Astrocyte of the cerebellum (primary cell): ENCODE results near the gene TNS3.

Experiments used
- DNase-seq: peaks from one replicate; pipeline ENCODE4 v3.0.0-alpha.2; 2011; ENCODE audit warnings: low read depth
- H3K4me3 ChIP-seq: 2 replicates; pipeline ENCODE4 v1.5.1; 2011; ENCODE audit warnings: mild to moderate bottlenecking, low read depth, low read length, moderate library complexity
- in situ Hi-C: cut with HindIII; loops from 2 replicates; pipeline ENCODE4 v1.10.0; 2017; ENCODE audit warnings: low sequenced_read_pairs
- TF ChIP-seq, protein P1 (sequence below): IDR thresholded peaks from 2 replicates; pipeline ENCODE4 v1.5.1; 2012; ENCODE audit warnings: low read length, low read depth, moderate library complexity, mild to moderate bottlenecking; ENCODE audit errors: missing control alignments

Gene TNS3

DNA sequence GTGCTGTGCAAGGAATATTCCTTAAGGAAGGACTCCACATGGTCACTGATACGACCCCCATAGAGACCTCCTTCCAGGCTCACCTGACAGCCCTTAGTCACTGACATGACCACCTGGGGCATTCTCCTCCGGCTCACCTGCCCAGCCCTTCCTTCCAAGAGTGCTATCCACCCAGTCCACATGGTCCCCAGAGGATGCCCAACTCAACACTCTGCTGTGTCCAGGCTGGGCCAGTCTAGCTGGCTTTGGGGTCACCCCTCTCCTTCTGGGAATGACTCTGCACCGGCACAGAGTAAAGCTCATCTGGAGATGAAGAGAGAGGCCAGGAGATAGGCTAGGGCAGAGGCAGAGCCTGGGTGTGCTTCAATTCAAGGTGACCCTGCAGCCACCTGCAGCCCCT is 300.8 kb downstream of the TNS3 start:
- in situ Hi-C loops = no loop called here
- DNase-seq = no peak
- no peak overlapping the region for H3K4me3 ChIP-seq
- TF ChIP-seq, protein P1, sequence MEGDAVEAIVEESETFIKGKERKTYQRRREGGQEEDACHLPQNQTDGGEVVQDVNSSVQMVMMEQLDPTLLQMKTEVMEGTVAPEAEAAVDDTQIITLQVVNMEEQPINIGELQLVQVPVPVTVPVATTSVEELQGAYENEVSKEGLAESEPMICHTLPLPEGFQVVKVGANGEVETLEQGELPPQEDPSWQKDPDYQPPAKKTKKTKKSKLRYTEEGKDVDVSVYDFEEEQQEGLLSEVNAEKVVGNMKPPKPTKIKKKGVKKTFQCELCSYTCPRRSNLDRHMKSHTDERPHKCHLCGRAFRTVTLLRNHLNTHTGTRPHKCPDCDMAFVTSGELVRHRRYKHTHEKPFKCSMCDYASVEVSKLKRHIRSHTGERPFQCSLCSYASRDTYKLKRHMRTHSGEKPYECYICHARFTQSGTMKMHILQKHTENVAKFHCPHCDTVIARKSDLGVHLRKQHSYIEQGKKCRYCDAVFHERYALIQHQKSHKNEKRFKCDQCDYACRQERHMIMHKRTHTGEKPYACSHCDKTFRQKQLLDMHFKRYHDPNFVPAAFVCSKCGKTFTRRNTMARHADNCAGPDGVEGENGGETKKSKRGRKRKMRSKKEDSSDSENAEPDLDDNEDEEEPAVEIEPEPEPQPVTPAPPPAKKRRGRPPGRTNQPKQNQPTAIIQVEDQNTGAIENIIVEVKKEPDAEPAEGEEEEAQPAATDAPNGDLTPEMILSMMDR = no peak

DNA sequence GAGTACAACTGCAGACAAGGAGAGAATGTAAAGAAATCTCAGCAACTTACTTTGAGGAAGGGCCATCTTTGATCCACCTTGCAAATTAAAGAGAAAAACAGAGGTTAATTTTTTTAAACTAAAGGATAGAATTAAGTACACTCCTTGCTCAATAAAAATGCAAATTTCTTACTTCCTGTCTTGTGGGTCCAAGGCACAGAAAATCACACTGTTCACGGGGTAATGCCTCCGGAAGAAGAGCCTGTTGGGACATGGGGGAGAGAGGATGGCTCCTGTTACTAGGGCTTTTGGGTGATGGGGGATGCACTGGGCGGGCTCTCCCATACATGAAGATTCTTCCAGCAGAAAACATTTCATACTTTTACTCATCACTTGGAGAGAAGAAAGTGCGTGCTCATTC is 301.8 kb downstream of the TNS3 start:
- DNase-seq = no peak
- TF ChIP-seq, protein P1 = no peak
- in situ Hi-C loops = no loop called here
- H3K4me3 ChIP-seq = no peak overlapping the region

DNA sequence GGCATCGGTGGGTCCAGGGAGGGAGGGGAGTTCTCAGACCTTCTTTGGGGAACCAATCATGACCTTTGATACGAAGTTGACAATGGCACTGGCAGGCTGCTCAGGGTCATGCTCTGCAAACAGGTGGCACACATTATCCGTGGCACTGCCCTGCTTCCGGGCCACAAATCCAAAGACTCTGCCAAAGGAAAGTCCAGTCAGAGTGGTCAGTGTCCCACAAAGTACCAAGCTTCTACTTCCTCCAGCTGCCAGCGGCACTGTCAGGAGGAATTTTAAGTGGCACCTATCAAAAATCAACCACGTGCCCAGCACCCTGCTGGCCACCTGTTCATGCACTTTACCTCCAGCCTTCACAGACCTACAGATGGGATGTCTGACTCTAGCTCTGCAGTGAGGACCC is 303.9 kb downstream of the TNS3 start:
- no peak overlapping the region for H3K4me3 ChIP-seq
- no peak for DNase-seq
- TF ChIP-seq, protein P1 = no peak
- in situ Hi-C loops = no loop called here

DNA sequence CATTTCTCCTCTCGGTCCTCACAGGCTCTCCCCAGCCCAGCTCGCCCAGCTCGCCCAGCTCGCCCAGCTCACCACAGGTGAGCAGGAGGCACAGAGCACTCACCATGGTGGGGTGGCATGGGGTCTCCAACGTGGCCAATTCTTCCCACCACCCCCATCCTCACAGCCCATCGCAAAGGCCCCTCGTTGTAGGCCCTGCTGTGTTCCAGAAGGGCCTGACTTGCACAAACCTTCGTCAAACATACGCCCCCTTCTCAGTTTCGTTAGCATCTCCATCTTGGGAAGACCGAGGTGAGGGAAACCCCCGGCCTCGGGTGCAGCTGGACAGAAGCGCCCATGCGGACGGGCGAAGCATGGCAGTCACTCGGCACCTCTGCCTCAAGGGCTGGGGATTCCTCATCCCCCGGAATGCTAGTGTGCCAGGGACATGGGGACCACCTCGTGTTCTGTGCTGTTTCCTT is 304.6 kb downstream of the TNS3 start:
- TF ChIP-seq, protein P1 = no peak
- H3K4me3 ChIP-seq = no peak overlapping the region
- in situ Hi-C loops = no loop called here
- no peak for DNase-seq

DNA sequence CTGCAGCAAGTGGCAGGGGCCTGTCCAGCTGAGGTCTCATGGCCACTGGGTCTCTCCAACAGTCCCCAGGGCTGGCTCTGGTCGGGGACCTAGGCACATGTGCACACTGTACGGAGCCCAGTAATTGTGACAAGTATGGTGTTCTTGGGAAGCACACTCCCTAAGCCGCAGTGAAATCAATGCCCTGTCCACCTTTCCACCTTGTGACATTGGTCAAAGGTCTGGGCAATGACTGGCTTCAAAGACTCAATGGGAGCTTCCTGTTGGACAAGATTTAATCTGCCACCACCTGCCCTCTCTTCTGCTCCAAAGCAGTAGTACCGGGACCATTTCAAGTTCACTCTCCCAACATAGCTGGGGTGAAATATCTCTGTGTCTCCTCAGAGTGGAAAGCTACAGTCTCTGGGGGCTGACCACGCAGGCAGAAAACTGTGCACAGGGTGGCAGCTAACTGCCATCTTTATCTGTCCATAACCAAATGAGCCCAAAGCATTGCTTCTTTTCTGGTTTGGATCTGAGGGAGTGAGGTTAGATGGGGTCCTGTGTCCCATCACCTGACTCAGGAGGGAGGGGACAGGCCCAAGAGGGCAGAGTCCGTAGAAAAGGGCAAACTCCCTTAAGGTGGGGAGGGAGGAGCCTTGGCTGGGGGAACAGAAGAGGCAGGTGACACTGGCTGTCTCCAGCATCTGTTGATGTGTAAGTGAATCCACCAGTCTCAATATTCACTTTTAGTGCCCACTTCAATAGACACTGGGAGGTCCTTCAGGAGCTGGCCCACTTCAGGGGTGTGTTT is 307.7 kb downstream of the TNS3 start:
- in situ Hi-C loops = no loop called here
- no peak for DNase-seq
- H3K4me3 ChIP-seq = no peak overlapping the region
- TF ChIP-seq, protein P1 = no peak

DNA sequence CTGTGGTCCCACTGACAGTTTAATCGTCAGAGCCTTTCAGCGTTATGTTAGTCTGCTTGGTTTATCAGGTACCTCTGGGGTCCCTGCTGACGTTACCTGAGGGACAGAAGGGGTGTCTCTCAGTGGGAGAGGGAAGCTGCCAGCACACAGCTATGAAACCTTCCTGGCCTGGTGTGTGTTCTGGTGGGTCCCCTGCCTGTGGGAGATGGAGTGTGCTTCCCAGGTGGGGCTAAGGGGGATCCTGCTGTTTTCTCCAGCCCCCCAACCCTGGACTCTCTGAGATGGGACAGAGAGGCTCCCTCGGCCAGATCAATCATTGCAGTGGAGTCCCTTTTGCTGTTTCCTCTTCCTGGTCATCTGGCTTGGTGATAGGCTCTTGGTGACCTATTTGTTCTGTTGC is 308.8 kb downstream of the TNS3 start:
- no peak overlapping the region for H3K4me3 ChIP-seq
- in situ Hi-C loops = no loop called here
- no peak for DNase-seq
- TF ChIP-seq, protein P1 = no peak

DNA sequence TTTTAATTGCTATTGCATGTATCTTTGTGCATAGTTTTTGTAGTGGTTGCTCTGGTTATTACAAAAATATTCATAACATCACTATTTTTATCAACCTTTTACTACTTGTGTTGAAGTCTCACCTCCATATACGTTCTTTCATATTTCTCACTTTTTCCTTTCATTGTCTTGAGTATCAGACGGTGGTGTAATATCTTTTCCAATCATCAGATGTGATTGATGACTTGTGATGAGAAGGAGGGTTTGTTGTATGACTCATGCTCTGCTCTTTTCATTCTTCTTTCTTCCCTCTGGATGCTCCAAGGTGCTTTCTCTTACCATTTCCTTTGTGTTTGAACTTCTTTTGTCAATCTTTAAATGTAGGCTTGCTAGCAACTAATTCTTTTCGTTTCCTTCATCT is 310.2 kb downstream of the TNS3 start:
- TF ChIP-seq, protein P1 = no peak
- H3K4me3 ChIP-seq = no peak overlapping the region
- in situ Hi-C loops = no loop called here
- no peak for DNase-seq
